HG02885 (cell line): ENCODE measurements around the gene GSG1L.

Experiments
- ATAC-seq: cut with Tn5 transposase; IDR thresholded peaks from one replicate; pipeline ENCODE4 v1.9.1; 2021; ENCODE audit warnings: mild to moderate bottlenecking; ENCODE audit not compliant: unreplicated experiment, poor library complexity

GSG1L gene

GRCh38 chr16:27768651-27769272 lies 294.8 kb downstream of the GSG1L start:
- ATAC-seq = no peak

DNA sequence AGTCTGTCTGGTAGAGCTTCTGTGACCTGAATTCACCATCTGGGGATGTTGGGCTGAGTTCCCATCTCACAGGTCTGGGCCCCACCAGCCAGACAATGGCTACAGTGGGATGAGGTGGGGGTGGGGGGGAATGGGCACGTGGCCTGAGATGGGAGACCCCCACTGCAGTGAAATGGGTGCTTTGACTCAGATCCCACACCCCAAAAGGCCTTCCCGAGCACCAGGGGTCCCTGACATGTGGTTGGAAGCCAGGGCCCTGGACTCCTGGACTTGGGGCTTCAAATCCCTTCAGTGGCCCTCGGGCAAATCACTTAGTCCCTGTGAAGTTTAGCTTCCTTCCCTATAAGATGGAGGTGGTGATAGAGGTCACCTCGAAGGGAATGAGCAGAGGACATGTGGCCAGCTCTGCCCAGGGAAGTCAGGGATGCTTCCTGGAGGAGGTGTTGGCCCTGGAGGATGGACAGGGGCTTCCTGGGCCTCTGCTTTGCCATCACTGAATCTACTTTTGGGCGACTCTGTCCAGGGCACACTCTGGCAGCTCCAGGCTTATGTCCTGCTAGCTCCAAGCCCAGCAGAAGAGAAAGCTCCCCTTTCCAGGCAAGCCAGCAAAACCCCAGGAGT lies 295.4 kb downstream of the GSG1L start:
- ATAC-seq = no peak

DNA sequence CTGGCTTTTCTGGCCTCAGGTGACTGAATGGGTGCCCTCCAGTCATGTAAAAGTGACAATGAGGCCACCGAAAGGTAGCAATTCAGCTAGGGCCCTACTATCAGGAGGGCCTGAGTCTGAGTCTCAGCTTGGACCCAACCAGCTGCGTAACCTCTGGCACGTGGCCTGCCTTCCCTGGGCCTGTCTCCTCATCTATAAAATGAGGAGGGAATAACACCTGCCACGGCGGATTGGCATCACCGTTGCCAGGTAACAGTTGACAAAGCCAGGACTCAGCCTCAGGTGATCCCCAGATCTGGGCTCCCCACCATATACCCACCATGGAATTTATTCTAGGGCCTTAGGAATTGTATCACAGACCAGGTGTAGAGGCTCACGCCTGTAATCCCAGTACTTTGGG lies 296.4 kb downstream of the GSG1L start:
- ATAC-seq = no peak

- ATAC-seq = no peak
Measured at GRCh38 chr16:27766236-27766925, 297.1 kb downstream of the GSG1L start.

- no peak for ATAC-seq
Measured at GRCh38 chr16:27764869-27765675, 298.4 kb downstream of the GSG1L start.

DNA sequence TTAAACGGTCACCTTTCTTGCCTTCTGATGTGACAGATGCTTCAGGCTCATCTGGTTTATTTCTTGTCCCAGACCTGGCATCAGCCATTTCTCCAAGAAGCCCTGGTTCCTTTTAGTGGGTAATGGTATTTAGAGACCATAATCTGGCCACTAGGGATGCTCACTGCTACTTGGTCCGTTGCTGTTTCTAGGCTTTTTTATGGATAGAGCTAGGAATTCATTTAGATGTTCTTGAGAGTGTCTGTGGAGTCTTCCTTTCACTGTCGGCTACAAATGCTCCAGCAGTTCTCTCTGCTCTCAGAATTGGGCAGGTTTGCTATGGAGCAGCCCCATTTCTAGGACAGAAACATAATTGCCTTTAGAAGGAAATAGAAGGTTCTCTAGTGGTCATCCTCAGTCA lies 299.1 kb downstream of the GSG1L start:
- ATAC-seq = no peak

DNA sequence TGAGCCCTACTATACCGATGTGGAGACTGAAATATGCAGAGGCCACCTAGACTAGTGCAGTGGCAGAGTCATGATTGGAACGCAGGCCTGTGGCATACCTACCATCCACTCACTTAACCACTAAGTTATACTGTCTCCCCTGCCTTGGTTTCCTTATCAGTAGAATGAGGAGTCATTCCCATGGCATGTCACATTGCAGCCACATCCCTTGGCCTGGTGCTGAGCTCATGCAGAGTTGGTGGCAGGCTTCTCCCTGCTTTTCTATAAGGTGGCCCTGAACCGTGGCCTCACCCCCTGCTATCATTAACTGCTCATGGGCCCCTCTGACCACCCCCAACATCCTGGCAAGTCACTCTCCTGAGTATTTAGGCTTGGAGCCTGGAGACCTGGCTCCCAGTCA lies 301.1 kb downstream of the GSG1L start:
- ATAC-seq = no peak

- ATAC-seq = no peak
Measured at GRCh38 chr16:27761816-27762215, 301.7 kb downstream of the GSG1L start.

GRCh38 chr16:27760789-27761176 lies 302.7 kb downstream of the GSG1L start:
- no peak for ATAC-seq

DNA sequence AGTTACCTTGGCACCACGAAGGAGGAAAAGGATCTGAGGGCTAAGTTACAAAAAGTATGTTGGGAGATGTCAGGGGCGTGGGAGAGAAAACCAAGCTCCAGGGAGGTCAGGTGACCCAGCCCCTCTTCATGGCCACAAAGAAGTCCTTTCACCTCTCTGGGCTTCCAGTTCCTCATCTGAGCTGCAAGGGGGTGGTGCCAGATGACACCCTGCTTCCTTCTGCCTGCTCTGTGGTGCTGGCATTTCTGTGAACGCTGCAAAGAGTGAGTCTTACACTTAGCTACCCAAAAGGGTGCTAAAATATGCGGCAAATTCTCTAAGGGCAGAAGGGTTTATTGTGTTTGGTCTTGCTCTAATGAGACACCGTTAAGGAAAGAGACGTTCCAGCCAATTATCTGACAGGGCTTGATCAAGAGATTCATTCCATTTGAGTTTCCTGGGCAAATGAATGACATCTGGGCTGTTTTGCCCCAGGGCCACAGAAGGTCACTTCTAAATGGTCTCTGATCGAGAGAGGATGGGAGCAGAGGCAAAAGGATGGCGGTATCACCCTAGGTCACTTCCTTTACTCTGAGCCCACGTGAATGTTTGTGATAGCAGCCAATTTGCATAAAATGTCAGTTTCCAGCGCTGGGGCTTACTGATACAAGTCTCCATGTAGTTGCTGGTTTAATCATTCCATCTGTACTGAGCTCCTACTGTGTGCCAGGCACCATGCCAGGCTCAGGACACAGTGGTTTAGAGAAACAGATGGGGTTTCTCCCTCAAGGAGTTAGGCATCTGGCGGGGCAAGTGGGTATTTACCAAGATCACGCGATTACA lies 303.3 kb downstream of the GSG1L start:
- ATAC-seq = no peak

- ATAC-seq = no peak
Measured at GRCh38 chr16:27759301-27759871, 304.1 kb downstream of the GSG1L start.

GRCh38 chr16:27758544-27758943 lies 305.0 kb downstream of the GSG1L start:
- no peak for ATAC-seq

DNA sequence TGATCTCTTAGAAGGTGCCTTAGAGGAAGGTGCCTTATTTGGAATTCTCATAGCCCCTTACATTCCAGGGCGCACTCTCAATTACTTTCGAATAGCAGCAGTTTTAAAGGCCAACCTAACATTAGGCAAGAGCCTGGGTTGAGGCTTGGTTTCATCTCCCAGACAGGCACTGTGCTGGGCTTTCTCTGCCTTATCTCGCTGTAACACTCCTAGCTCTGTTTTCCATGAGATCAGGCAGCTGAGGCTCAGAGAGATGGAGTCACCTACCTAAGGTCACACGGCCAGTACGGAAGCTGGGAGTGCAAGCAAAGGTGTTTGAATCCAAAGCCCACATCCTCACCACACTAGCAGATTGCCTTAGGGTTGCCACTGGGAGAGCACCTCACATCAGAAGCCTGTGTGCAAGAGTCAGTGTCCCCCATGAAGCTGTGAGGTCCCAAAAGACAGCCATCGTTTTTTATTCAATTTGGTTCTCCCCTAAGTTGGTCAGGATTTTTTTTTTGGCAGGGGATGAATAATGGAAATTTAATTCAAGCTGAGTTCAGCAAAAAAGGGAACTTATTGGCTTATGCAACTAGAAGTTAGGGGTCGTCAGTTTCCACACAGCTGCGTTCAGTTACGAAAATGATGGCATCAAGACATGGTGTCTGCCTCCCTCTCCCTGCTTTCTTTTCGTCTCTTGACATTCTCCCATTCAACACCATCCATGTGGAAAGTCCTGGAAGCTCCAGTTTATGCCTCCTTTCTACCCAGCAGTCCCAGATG lies 307.1 kb downstream of the GSG1L start:
- no peak for ATAC-seq

DNA sequence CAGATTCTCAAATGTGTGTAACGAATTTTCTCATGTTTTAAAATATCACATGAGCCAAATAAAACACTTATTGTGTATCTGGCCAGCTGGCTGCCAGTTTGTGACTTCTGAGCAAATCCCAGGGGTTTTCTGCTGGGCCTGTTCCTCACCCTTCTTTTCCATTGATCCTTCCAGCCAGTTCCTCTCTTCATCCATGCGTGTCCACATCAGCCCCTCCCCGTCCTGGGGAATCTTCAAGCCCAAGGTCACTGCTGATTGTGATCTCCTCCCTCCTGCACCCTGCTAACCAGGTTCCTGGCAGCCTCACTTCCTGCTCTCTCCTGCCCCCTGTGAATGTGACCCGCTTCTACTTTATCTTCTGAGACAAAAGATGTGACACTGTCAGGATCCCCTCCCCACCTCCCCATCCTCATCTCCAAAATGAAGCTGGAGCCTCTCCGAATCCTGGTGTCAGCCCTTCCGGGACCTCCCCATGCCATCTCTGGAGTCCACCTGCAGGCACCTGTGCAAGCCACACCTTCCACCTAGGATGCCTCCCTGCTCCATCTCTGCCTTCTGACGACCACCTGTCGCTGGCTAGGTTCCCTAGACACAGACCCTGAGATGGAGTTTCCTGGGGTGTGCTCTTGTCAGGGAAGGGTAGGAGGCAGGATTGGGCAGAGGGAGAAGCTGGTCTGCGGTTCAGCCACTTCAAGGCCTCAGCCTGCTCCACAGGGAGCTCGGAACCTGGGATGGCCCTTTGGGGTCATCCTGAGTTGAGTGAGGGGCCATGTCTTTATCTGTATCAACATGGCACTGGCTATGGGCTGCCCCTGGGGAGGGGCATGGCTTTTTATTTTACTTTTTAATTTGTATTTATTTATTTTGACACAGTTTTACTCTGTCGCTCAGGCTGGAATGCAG lies 308.5 kb downstream of the GSG1L start:
- no peak for ATAC-seq

DNA sequence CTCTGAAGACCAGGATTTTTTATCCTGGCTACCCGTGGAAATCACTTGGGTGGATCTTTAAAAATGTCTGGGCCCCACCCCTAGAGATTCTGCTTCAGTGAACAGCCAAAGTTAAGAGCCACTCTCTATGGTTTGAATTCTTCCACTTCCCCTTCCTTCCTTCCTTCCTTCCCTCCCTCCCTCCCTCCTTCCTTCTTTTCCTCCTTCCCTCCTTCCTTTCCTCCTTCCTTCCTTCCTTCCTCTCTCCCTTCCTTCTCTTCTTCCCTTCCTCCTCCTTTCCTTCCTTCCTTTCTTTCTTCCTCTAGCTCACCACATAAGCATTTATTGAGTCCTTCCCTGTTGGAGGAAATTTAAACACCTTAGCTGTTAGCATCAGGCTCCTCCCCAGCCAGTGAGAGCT lies 310.0 kb downstream of the GSG1L start:
- no peak for ATAC-seq

- no peak for ATAC-seq
Measured at GRCh38 chr16:27752241-27752640, 311.3 kb downstream of the GSG1L start.

DNA sequence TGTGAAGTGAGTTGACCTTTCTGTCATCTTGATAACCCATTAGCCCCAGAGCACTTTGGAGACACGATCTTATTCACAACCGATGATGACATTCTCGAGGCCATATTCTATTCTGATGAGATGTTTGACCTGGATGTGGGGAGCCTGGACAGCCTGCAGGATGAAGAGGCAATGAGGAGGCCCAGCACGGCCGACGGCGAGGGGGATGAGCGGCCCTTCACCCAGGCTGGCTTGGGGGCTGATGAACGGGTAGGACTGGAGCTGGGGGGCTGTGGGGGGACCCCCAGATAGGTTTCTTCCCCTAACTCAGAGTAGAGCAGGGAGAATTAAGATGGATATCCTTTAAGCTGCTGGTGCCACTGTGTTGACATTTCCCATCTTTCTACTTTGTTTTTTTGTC lies 311.8 kb downstream of the GSG1L start:
- ATAC-seq = no peak

DNA sequence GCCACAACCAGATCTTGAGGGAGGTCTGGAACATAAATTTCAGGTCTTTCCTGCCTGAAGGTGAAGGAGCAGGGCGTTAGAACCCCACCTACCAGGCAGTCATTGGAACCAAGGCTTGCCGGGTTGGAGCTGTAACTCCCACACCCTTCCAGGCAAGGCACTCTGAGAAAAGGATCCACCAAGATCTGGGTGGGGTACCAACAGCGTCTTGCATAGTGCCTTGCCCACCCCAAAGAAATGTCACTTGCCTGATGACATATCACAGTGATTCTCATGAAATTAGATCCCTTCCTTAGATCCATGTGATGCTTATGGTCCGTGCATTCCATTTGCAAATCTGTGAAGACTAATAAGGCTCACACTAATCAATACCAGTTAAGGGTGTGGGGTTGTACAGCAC lies 312.3 kb downstream of the GSG1L start:
- ATAC-seq = no peak
